Neuronal stem cell (in vitro differentiated cells): ENCODE results near the gene MARCHF5.

Source experiments
- DNase-seq: peaks from one replicate; pipeline ENCODE4 v3.0.0-alpha.2; 2013; ENCODE audit warnings: low spot score
- H2AFZ ChIP-seq: one replicate; pipeline ENCODE4 v1.6.1; 2013; ENCODE audit warnings: mild to moderate bottlenecking, low read length, inconsistent platforms
- H2AK5ac ChIP-seq: 2 replicates; pipeline ENCODE4 v1.6.1; 2013; ENCODE audit warnings: low read depth, mild to moderate bottlenecking, inconsistent platforms, low read length, moderate library complexity, mixed read lengths
- H2BK120ac ChIP-seq: 2 replicates; pipeline ENCODE4 v1.6.1; 2013; ENCODE audit warnings: low read depth, mild to moderate bottlenecking, inconsistent platforms, low read length, moderate library complexity, mixed read lengths
- H2BK12ac ChIP-seq: one replicate; pipeline ENCODE4 v1.6.1; 2013; ENCODE audit warnings: low read length, inconsistent platforms
- H2BK15ac ChIP-seq: 2 replicates; pipeline ENCODE4 v1.6.1; 2013; ENCODE audit warnings: mild to moderate bottlenecking, low read length, inconsistent platforms, mixed read lengths
- H2BK5ac ChIP-seq: one replicate; pipeline ENCODE4 v1.6.1; 2013; ENCODE audit warnings: inconsistent platforms, mild to moderate bottlenecking, low read length, moderate library complexity
- H3K14ac ChIP-seq: one replicate; pipeline ENCODE4 v1.6.1; 2013; ENCODE audit warnings: low read length, inconsistent platforms
- H3K18ac ChIP-seq: 2 replicates; pipeline ENCODE4 v1.6.1; 2013; ENCODE audit warnings: low read length, inconsistent platforms
- H3K23ac ChIP-seq: 2 replicates; pipeline ENCODE4 v1.6.1; 2013; ENCODE audit warnings: low read depth, mild to moderate bottlenecking, mixed read lengths, low read length, inconsistent platforms; ENCODE audit not compliant: poor library complexity
- H3K27ac ChIP-seq: replicated peaks from 3 replicates; pipeline ENCODE4 v1.5.1; 2013; ENCODE audit warnings: low read length, inconsistent platforms
- H3K27me3 ChIP-seq, 3 experiments: 2 replicates each; pipeline ENCODE4 v1.6.1; 2013; ENCODE audit warnings: low read length in 3 of 3, mild to moderate bottlenecking in 2 of 3, inconsistent platforms in 1 of 3, low read depth in 1 of 3, mixed read lengths in 1 of 3, moderate library complexity in 1 of 3; ENCODE audit not compliant: control insufficient read depth in 3 of 3, insufficient read depth in 3 of 3
- H3K36me3 ChIP-seq, 2 donors: replicated peaks in 1 of 2; 2 replicates each; pipeline ENCODE4 v1.6.1; 2013; ENCODE audit warnings: low read length in 2 of 2; ENCODE audit not compliant: control insufficient read depth in 2 of 2, insufficient read depth in 2 of 2
- H3K4ac ChIP-seq: 2 replicates; pipeline ENCODE4 v1.6.1; 2013; ENCODE audit warnings: inconsistent platforms, mild to moderate bottlenecking, low read length, moderate library complexity
- H3K4me1 ChIP-seq, 2 donors: 1 replicate in 1 of 2; 2 replicates in 1 of 2; pipeline ENCODE4 v1.6.1; 2013; ENCODE audit warnings: low read length in 2 of 2, low read depth in 1 of 2; ENCODE audit not compliant: control insufficient read depth in 2 of 2, insufficient read depth in 1 of 2
- H3K4me2 ChIP-seq: one replicate; pipeline ENCODE4 v1.6.1; 2013; ENCODE audit warnings: mild to moderate bottlenecking, low read length, inconsistent platforms; ENCODE audit not compliant: insufficient read depth, poor library complexity, severe bottlenecking
- H3K4me3 ChIP-seq, 2 donors: 2 replicates each; pipeline ENCODE4 v1.5.1; 2013; ENCODE audit warnings: low read length in 2 of 2, mild to moderate bottlenecking in 2 of 2, inconsistent platforms in 1 of 2, moderate library complexity in 1 of 2
- H3K79me1 ChIP-seq: one replicate; pipeline ENCODE4 v1.6.1; 2013; ENCODE audit warnings: low read depth, mild to moderate bottlenecking, inconsistent platforms, low read length, moderate library complexity
- H3K9ac ChIP-seq: one replicate; pipeline ENCODE4 v1.6.1; 2013; ENCODE audit warnings: mild to moderate bottlenecking, low read depth, low read length, inconsistent platforms; ENCODE audit not compliant: poor library complexity
- H3K9me3 ChIP-seq, 2 donors: replicated peaks in 1 of 2; 2 replicates each; pipeline versions ENCODE3 to v1.6.1; 2013; ENCODE audit warnings: low read length in 2 of 2, mild to moderate bottlenecking in 2 of 2, inconsistent platforms in 1 of 2, low read depth in 1 of 2, mixed read lengths in 1 of 2, moderate library complexity in 1 of 2; ENCODE audit not compliant: control insufficient read depth in 2 of 2, insufficient read depth in 1 of 2
- H4K8ac ChIP-seq: one replicate; pipeline ENCODE4 v1.6.1; 2013; ENCODE audit warnings: low read depth, mild to moderate bottlenecking, inconsistent platforms, low read length, moderate library complexity
- H4K91ac ChIP-seq: one replicate; pipeline ENCODE4 v1.6.1; 2013; ENCODE audit warnings: low read length, low read depth, mild to moderate bottlenecking, inconsistent platforms; ENCODE audit not compliant: poor library complexity
- WGBS, 2 donors: extraction: QIAGEN DNeasy Blood & Tissue Kit; methylation state at CpG; one replicate each; pipeline ENCODE4 v1.1.7; 2013; ENCODE audit warnings: missing lambda C conversion rate in 2 of 2, mixed read lengths in 1 of 2; ENCODE audit not compliant: insufficient read length in 2 of 2, insufficient replicate concordance in 1 of 2; ENCODE audit errors: extremely low coverage in 2 of 2; 5-methylcytosine and 5-hydroxymethylcytosine counted together

MARCHF5 gene

DNA sequence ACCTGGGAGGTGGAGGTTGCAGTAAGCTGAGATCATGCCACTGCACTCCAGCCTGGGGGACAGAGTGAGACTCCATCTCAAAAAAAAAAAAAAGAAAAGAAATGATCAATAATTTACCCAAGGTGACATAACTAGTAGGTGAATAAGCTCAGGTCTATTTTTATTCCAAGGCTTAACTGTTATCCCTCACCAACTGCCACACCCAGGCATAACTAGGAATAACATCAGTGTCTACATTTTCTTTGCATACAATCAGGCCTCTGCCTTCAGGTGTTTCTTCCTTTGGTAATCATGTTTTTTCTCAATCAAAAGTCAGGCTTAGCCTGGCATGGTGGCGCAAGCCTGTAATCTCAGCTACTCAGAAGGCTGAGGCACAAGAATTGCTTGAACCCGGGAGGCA, 26.7 kb upstream of the MARCHF5 start:
- Histone ChIP-seq H3K4ac (no peak overlapping the region), H2BK15ac (no peak overlapping the region), H3K27ac (no peak overlapping the region), H3K27me3 (no peaks in the 10 kb centered on the region), H3K4me3 (no peak overlapping the region), H3K4me1 (no peaks in the 10 kb centered on the region), H4K8ac (no peak overlapping the region), H2AK5ac (no peak overlapping the region), H3K4me2 (no peak overlapping the region), H4K91ac (no peak overlapping the region), H2BK120ac (no peak overlapping the region), H3K9ac (no peak overlapping the region), H2BK12ac (no peak overlapping the region), H3K79me1 (no peaks in the 10 kb centered on the region), H2BK5ac (no peak overlapping the region), H3K36me3 (no peaks in the 10 kb centered on the region), H3K9me3 (no peaks in the 10 kb centered on the region), H3K23ac (no peak overlapping the region), H3K18ac (no peak overlapping the region), H3K14ac (no peak overlapping the region), H2AFZ (no peak overlapping the region)
- DNase-seq, result no peak
- WGBS, 2 donors, result no CpG with 5 or more reads among the region's 2 CpGs

GRCh38 chr10:92265687-92266258, 25.2 kb upstream of the MARCHF5 start:
- Histone ChIP-seq H4K91ac (no peak overlapping the region), H3K4me1 (no peaks in the 10 kb centered on the region), H2AK5ac (no peak overlapping the region), H2AFZ (no peak overlapping the region), H2BK5ac (no peak overlapping the region), H3K27ac (no peak overlapping the region), H3K9ac (no peak overlapping the region), H2BK120ac (no peak overlapping the region), H3K27me3 (no peaks in the 10 kb centered on the region), H2BK15ac (no peak overlapping the region), H3K18ac (no peak overlapping the region), H3K4me2 (no peak overlapping the region), H3K23ac (no peak overlapping the region), H3K4me3 (no peak overlapping the region), H4K8ac (no peak overlapping the region), H3K36me3 (no peaks in the 10 kb centered on the region), H3K4ac (no peak overlapping the region), H2BK12ac (no peak overlapping the region), H3K14ac (no peak overlapping the region), H3K79me1 (no peaks in the 10 kb centered on the region), H3K9me3 (no peaks in the 10 kb centered on the region)
- no CpG with 5 or more reads among the region's 2 CpGs for WGBS, 2 donors
- no peak for DNase-seq

DNA sequence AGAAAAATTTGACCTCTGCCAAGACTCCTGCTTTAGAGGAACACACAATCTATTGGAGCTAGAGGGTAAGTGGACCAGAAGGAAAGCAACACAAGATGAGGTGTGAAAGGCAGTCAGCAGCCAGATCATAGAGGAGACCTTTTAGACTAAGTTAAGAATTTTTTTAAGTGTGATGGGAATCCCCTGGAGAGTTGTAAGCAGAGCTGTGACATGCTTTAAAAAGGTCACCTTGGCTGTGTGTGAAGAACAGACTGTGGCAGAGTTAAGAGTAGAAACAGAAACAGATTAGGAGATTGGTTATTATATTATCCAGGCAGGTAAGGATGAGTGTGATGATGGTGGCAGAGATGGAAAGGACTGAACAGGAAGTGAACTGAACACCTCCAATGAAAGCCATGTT, 23.6 kb upstream of the MARCHF5 start:
- Histone ChIP-seq H3K9ac (no peak overlapping the region), H2BK120ac (no peak overlapping the region), H2AK5ac (no peak overlapping the region), H3K4me1 (no peaks in the 10 kb centered on the region), H3K36me3 (no peaks in the 10 kb centered on the region), H3K18ac (no peak overlapping the region), H3K23ac (no peak overlapping the region), H2BK15ac (no peak overlapping the region), H3K4me2 (no peak overlapping the region), H3K14ac (no peak overlapping the region), H3K27me3 (no peaks in the 10 kb centered on the region), H3K9me3 (no peaks in the 10 kb centered on the region), H3K4me3 (no peak overlapping the region), H3K4ac (no peak overlapping the region), H3K27ac (no peak overlapping the region), H4K8ac (no peak overlapping the region), H4K91ac (no peak overlapping the region), H2BK12ac (no peak overlapping the region), H2BK5ac (no peak overlapping the region), H2AFZ (no peak overlapping the region), H3K79me1 (no peaks in the 10 kb centered on the region)
- DNase-seq, result no peak

- no CpG with 5 or more reads among the region's 2 CpGs for WGBS, 2 donors
- no peaks in the 10 kb centered on the region for H3K79me1 ChIP-seq
Observed at GRCh38 chr10:92268748-92269147, 22.2 kb upstream of the MARCHF5 start.

More at GRCh38 chr10:92268748-92269147, 22.2 kb upstream of the MARCHF5 start:
- Histone ChIP-seq H3K9me3 (no peaks in the 10 kb centered on the region), H2BK12ac (no peak overlapping the region), H2BK120ac (no peak overlapping the region), H4K91ac (no peak overlapping the region), H2AFZ (no peak overlapping the region), H3K4ac (no peak overlapping the region), H2BK15ac (no peak overlapping the region), H3K36me3 (no peaks in the 10 kb centered on the region), H3K23ac (no peak overlapping the region), H3K9ac (no peak overlapping the region), H4K8ac (no peak overlapping the region), H3K27ac (no peak overlapping the region), H3K4me3 (no peak overlapping the region), H3K27me3 (no peaks in the 10 kb centered on the region), H3K4me1 (no peaks in the 10 kb centered on the region), H2BK5ac (no peak overlapping the region), H2AK5ac (no peak overlapping the region), H3K18ac (no peak overlapping the region), H3K14ac (no peak overlapping the region), H3K4me2 (no peak overlapping the region)
- no peak for DNase-seq
